ENCODE results near the gene NUMB.
"Not testable (repeated sequence)": the region's sequence is repeated elsewhere in the genome, so short reads cannot be mapped to it uniquely, and the experiment has no call there.

DNA sequence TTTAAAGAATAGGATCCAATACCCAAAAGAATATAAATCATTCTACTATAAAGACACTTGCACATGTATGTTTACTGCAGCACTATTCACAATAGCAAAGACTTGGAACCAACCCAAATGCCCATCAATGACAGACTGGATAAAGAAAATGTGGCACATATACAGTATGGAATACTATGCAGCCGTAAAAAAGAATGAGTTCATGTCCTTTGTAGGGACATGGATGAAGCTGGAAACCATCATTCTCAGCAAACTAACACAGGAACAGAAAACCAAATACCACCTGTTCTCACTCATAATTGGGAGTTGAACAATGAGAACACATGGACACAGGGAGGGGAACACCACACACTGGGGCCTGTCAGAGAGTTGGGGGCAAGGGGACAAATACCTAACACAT lies 149.1 kb downstream of the NUMB start:
- TF ChIP-seq POLR2A (IDR thresholded peaks at IDR 0.05; ENCODE audit: low read length); GATA1 (IDR thresholded peaks at IDR 0.05; ENCODE audit: low read depth, low read length): not testable (repeated sequence)

Data from erythroblast (primary cell).